ENCODE results near the gene PVRIG.
"Not testable (repeated sequence)": the region's sequence is repeated elsewhere in the genome, so short reads cannot be mapped to it uniquely, and the experiment has no call there.

The PVRIG gene

GRCh38 chr7:100257017-100257416 lies 37.3 kb downstream of the PVRIG start:
- TF ChIP-seq, protein P1, sequence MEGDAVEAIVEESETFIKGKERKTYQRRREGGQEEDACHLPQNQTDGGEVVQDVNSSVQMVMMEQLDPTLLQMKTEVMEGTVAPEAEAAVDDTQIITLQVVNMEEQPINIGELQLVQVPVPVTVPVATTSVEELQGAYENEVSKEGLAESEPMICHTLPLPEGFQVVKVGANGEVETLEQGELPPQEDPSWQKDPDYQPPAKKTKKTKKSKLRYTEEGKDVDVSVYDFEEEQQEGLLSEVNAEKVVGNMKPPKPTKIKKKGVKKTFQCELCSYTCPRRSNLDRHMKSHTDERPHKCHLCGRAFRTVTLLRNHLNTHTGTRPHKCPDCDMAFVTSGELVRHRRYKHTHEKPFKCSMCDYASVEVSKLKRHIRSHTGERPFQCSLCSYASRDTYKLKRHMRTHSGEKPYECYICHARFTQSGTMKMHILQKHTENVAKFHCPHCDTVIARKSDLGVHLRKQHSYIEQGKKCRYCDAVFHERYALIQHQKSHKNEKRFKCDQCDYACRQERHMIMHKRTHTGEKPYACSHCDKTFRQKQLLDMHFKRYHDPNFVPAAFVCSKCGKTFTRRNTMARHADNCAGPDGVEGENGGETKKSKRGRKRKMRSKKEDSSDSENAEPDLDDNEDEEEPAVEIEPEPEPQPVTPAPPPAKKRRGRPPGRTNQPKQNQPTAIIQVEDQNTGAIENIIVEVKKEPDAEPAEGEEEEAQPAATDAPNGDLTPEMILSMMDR (IDR thresholded peaks at IDR 0.05; ENCODE audit: borderline replicate concordance, insufficient read depth, low read depth, low read length) = no peak
- H3K4me3 ChIP-seq (ENCODE audit: low read depth, low read length) = no peak overlapping the region

- not testable (repeated sequence) for H3K4me3 ChIP-seq (ENCODE audit: low read depth, low read length)
Observed at GRCh38 chr7:100259984-100260383, 40.2 kb downstream of the PVRIG start.

GRCh38 chr7:100262896-100263295 lies 43.1 kb downstream of the PVRIG start:
- not testable (repeated sequence) for H3K4me3 ChIP-seq (ENCODE audit: low read depth, low read length)

- not testable (repeated sequence) for H3K4me3 ChIP-seq (ENCODE audit: low read depth, low read length)
Observed at GRCh38 chr7:100264223-100264622, 44.5 kb downstream of the PVRIG start.

DNA sequence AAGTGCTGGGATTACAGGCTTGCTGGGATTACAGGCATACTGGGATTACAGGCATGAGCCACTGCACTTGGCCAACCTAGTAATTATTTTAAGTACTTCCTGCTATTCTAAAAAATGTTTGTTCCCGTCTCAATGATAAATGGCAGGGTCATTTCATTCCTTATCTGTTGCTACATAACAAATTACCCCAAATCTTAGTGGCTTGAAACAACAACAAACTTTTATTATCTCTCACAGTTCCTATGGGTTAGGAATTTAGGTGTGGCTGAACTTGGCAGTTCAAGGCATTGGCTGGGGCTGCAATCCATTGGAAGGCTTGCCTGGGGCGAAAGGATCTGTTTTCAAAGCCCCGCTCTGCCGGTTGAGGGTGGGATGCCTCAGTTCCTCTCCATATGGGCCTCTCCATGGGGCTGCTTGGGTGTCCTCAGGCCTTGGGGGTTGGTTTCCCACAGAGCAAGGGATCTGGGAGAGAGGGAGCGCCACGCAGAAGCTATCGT lies 45.0 kb downstream of the PVRIG start:
- not testable (repeated sequence) for H3K4me3 ChIP-seq (ENCODE audit: low read depth, low read length)

DNA sequence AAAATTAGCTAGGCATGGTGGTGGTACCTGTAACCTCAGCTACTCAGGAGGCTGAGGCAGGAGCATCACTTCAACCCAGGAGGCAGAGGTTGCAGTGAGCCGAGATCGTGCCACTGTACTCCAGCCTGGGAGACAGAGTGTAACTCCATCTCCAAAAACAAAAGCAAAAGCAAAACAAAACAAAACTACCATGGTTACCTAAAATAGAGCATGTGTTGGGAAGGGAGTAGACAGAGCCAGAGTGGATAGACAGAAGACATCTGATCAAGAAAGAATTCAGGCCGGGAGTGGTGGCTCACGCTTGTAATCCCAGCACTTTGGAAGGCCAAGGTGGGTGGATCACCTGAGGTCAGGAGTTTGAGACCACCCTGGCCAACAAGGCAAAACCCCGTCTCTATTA lies 46.1 kb downstream of the PVRIG start:
- H3K4me3 ChIP-seq (ENCODE audit: low read depth, low read length) = not testable (repeated sequence)

DNA sequence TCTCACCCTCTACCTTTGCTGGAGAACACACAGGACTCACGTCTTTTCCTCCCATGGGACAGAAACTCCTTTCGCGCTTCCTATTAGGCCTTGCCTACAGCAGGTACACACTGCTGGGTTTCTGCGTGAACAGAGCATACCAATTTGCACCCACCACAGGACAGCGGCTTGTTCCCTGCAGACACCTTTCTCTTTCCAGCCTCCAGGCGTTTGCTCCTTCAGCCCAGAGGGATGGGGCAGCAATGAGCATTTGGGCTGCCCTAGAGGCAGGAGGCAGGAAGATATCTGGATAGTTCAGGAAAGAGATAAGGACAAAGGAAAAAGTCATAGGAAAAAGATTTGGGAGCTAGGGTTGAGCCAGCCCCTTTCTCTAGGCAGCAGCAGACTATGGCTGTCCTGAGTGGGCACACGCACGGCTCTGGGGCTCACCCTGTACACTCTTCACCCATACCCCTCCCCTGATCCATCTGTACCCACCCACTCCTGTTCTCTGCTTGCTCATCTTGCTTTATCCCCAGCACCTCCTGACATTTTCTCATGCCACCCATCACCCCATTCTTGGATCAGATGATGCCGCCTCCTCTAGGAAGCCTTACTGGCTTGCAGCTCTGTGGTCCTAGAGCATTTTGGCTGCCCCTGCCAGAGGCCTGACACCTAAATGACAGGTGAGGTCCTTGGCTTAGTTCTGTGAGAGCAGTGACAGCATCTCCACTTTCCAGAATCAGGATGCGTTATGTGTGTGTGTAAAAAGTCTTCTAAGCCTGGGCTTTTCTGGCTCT lies 47.0 kb downstream of the PVRIG start:
- TF ChIP-seq, protein P1 (IDR thresholded peaks at IDR 0.05; ENCODE audit: borderline replicate concordance, insufficient read depth, low read depth, low read length) = no peak
- H3K4me3 ChIP-seq (ENCODE audit: low read depth, low read length) = no peak overlapping the region

DNA sequence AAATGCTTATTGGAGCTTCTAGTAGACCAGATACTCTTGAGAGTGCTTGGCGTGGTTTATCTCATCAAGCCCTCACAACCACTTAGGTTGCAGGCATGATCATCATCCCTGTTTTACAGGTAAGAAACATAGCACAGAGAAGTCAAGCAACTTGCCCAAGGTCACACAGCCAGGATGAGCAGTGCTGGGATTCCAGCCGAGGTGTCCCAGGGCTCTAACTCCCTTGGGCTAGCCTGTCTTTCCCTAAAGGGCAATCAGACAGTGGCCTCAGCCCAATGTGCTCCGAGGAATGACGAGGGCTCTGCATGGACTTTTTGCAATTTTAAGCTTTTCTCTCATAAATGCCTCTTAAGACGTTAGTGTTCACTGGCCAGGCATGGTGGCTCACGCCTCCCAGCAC lies 47.9 kb downstream of the PVRIG start:
- H3K4me3 ChIP-seq (ENCODE audit: low read depth, low read length) = no peak overlapping the region
- TF ChIP-seq, protein P1 (IDR thresholded peaks at IDR 0.05; ENCODE audit: borderline replicate concordance, insufficient read depth, low read depth, low read length) = no peak

- not testable (repeated sequence) for H3K4me3 ChIP-seq (ENCODE audit: low read depth, low read length)
Observed at GRCh38 chr7:100268882-100269281, 49.1 kb downstream of the PVRIG start.

- not testable (repeated sequence) for H3K4me3 ChIP-seq (ENCODE audit: low read depth, low read length)
Observed at GRCh38 chr7:100269306-100270045, 49.7 kb downstream of the PVRIG start.

GRCh38 chr7:100270046-100270918 lies 50.5 kb downstream of the PVRIG start:
- H3K4me3 ChIP-seq (ENCODE audit: low read depth, low read length) = not testable (repeated sequence)
